GM12878 (cell line): ENCODE data around the gene TTC22.

Experiments used
- ETV6 ChIP-seq, 2 experiments: fragments of 450-650 bp in 1 of 2; IDR thresholded peaks in 1 of 2; conservative IDR thresholded peaks in 1 of 2; 2 replicates each; pipeline ENCODE4 v1.6.1; 2014; ENCODE audit warnings: antibody characterized with exemption in 1 of 2, borderline replicate concordance in 1 of 2, low read depth in 1 of 2, mild to moderate bottlenecking in 1 of 2, moderate library complexity in 1 of 2
- TF ChIP-seq, protein P1 (sequence below), 3 experiments: IDR thresholded peaks in 2 of 3; conservative IDR thresholded peaks in 1 of 3; 2 replicates each; pipeline ENCODE4 v1.5.1; 2011; ENCODE audit warnings: low read depth in 3 of 3, low read length in 3 of 3, mild to moderate bottlenecking in 3 of 3, control low read depth in 2 of 3, moderate library complexity in 2 of 3, inconsistent platforms in 1 of 3, mixed read lengths in 1 of 3; ENCODE audit not compliant: control insufficient read depth in 2 of 3, insufficient read depth in 1 of 3; ENCODE audit errors: extremely low read depth in 1 of 3
- TF ChIP-seq, protein P2 (sequence below): fragments of 450-650 bp; IDR thresholded peaks from 2 replicates; pipeline ENCODE4 v1.6.1; 2016; ENCODE audit warnings: mild to moderate bottlenecking
- TF ChIP-seq, protein P3 (sequence below): IDR thresholded peaks from 2 replicates; pipeline ENCODE4 v1.6.1; 2011; ENCODE audit warnings: borderline replicate concordance, low read depth, mild to moderate bottlenecking, moderate library complexity, low read length; ENCODE audit not compliant: insufficient read depth, poor library complexity, severe bottlenecking

DNA sequence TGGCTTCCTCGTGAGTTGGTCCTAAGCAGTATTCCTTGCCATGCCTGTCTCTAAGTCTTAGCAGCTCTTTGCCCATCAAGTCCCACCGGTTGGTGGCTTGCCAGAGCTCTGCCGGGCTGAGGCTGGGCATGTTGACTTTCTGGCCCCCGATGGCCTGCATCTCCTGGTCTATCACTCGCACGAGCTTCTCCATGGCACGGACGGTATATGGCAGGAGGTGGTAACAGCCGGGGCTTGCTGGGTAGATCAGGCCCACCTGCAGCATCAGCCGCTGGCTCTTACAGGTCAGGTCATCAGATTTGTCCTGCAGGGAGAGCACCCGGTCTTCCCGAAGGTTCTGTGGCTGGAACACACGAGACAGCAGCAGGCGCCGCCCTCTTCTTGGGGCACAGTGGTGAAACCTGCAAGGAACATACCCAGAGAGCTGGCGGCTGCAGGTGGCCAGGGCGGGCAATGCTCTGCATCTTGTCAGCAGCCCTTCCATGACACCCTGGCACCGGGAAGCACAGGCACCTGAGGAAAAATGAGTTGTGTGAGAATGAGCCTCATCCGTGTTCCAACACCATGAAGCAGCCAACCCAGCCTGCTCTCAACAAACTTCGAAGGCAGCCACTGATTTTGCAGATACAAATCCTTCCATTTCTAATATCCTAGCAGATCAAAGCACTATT is 42.3 kb downstream of the TTC22 start:
- TF ChIP-seq, protein P1, sequence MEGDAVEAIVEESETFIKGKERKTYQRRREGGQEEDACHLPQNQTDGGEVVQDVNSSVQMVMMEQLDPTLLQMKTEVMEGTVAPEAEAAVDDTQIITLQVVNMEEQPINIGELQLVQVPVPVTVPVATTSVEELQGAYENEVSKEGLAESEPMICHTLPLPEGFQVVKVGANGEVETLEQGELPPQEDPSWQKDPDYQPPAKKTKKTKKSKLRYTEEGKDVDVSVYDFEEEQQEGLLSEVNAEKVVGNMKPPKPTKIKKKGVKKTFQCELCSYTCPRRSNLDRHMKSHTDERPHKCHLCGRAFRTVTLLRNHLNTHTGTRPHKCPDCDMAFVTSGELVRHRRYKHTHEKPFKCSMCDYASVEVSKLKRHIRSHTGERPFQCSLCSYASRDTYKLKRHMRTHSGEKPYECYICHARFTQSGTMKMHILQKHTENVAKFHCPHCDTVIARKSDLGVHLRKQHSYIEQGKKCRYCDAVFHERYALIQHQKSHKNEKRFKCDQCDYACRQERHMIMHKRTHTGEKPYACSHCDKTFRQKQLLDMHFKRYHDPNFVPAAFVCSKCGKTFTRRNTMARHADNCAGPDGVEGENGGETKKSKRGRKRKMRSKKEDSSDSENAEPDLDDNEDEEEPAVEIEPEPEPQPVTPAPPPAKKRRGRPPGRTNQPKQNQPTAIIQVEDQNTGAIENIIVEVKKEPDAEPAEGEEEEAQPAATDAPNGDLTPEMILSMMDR (IDR thresholded peaks at IDR 0.05 in 2 of 3, conservative IDR thresholded peaks at IDR 0.05 in 1 of 3; ENCODE audit: control insufficient read depth in 2 of 3, extremely low read depth in 1 of 3, insufficient read depth in 1 of 3, low read depth in 3 of 3, low read length in 3 of 3), result no peak
- no peak for TF ChIP-seq ETV6 (conservative IDR thresholded peaks at IDR 0.05 in 1 of 2, IDR thresholded peaks at IDR 0.05 in 1 of 2; ENCODE audit: borderline replicate concordance in 1 of 2, low read depth in 1 of 2)
- TF ChIP-seq, protein P2, sequence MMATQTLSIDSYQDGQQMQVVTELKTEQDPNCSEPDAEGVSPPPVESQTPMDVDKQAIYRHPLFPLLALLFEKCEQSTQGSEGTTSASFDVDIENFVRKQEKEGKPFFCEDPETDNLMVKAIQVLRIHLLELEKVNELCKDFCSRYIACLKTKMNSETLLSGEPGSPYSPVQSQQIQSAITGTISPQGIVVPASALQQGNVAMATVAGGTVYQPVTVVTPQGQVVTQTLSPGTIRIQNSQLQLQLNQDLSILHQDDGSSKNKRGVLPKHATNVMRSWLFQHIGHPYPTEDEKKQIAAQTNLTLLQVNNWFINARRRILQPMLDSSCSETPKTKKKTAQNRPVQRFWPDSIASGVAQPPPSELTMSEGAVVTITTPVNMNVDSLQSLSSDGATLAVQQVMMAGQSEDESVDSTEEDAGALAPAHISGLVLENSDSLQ, result no peak
- TF ChIP-seq, protein P3, sequence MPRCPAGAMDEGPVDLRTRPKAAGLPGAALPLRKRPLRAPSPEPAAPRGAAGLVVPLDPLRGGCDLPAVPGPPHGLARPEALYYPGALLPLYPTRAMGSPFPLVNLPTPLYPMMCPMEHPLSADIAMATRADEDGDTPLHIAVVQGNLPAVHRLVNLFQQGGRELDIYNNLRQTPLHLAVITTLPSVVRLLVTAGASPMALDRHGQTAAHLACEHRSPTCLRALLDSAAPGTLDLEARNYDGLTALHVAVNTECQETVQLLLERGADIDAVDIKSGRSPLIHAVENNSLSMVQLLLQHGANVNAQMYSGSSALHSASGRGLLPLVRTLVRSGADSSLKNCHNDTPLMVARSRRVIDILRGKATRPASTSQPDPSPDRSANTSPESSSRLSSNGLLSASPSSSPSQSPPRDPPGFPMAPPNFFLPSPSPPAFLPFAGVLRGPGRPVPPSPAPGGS, result no peak
